HUES6 (cell line): Measurements from ENCODE around the gene ROR1.

Experiments used
- H3K27ac ChIP-seq: 2 replicates; pipeline ENCODE4 v1.7.0; 2013; ENCODE audit warnings: low read depth, mild to moderate bottlenecking, low read length, inconsistent platforms
- H3K27me3 ChIP-seq: 2 replicates; pipeline ENCODE4 v1.6.1; 2013; ENCODE audit warnings: low read length; ENCODE audit not compliant: control insufficient read depth, insufficient read depth
- H3K36me3 ChIP-seq: 2 replicates; pipeline ENCODE4 v1.6.1; 2013; ENCODE audit warnings: low read length; ENCODE audit not compliant: control insufficient read depth, insufficient read depth
- H3K4me1 ChIP-seq: 2 replicates; pipeline ENCODE4 v1.6.1; 2013; ENCODE audit warnings: low read length; ENCODE audit not compliant: control insufficient read depth, insufficient read depth
- H3K4me3 ChIP-seq: 2 replicates; pipeline ENCODE4 v1.5.1; 2013; ENCODE audit warnings: low read depth, low read length
- H3K9ac ChIP-seq: one replicate; pipeline ENCODE4 v1.6.1; 2013; ENCODE audit warnings: mild to moderate bottlenecking, low read length
- H3K9me3 ChIP-seq: 2 replicates; pipeline ENCODE4 v1.6.1; 2013; ENCODE audit warnings: low read depth, low read length; ENCODE audit not compliant: control insufficient read depth, insufficient read depth

ROR1 gene

GRCh38 chr1:63921802-63922201 is 148.0 kb downstream of the ROR1 start:
- peaks cover 32% of the 10 kb centered on the region for H3K4me1 ChIP-seq
- H3K36me3 ChIP-seq, result no peaks in the 10 kb centered on the region
- H3K9me3 ChIP-seq, result no peaks in the 10 kb centered on the region
- H3K4me3 ChIP-seq, result no peak overlapping the region
- no peak overlapping the region for H3K9ac ChIP-seq
- no peak overlapping the region for H3K27ac ChIP-seq
- H3K27me3 ChIP-seq, result no peaks in the 10 kb centered on the region

DNA sequence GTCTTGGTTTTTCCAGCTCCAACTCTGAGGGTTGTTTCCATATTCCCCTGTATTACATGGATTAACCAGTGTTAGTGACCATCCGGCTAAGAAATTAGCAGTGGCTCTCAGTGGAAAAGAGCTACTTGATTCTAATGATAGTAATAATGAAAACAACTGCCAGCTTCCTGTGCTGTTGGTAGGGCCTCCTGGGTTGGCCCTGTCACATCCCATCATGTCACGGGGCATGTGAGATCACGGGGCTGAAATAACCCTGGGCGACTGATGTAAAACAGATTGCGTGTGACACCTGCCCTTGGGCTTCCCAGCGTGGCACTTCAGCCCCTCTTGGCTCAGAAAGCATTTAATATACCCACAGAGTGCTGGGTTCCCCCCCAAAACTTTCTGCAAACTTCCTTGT is 149.0 kb downstream of the ROR1 start:
- no peaks in the 10 kb centered on the region for H3K36me3 ChIP-seq
- H3K9ac ChIP-seq, result no peak overlapping the region
- no peaks in the 10 kb centered on the region for H3K9me3 ChIP-seq
- no peaks in the 10 kb centered on the region for H3K27me3 ChIP-seq
- H3K27ac ChIP-seq, result no peak overlapping the region; the same call in 1 of the 2 replicates
- H3K4me3 ChIP-seq, result no peak overlapping the region
- H3K4me1 ChIP-seq, result peaks cover 31% of the 10 kb centered on the region

GRCh38 chr1:63923302-63923701 is 149.5 kb downstream of the ROR1 start:
- no peak overlapping the region for H3K9ac ChIP-seq

DNA sequence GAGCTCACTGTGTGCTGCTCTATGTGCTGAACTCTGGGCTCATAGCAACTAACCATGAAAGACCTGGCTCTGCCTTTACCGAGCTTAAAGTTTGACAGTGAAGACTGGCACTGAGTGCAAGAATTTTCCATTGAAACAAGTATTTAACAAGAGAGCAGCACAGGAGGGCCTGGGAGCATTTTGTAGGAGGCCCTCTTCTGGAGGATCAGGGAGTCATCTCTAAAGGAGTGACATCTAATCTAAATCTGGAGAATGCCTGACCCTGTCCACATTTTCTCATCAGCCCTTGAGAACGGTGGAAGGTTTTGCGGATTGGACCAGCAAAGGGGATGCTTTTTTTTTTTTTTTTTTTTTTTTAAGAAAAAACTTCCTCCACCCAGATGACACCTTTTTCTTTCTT is 150.8 kb downstream of the ROR1 start:
- no peaks in the 10 kb centered on the region for H3K27me3 ChIP-seq
- H3K27ac ChIP-seq, result no peak overlapping the region
- no peak overlapping the region for H3K4me3 ChIP-seq
- no peaks in the 10 kb centered on the region for H3K36me3 ChIP-seq
- no peaks in the 10 kb centered on the region for H3K9me3 ChIP-seq
- H3K4me1 ChIP-seq, result peaks cover 37% of the 10 kb centered on the region
- no peak overlapping the region for H3K9ac ChIP-seq

More at GRCh38 chr1:63923302-63923701, 149.5 kb downstream of the ROR1 start:
- no peaks in the 10 kb centered on the region for H3K9me3 ChIP-seq
- no peaks in the 10 kb centered on the region for H3K36me3 ChIP-seq
- no peak overlapping the region for H3K4me3 ChIP-seq
- no peak overlapping the region for H3K27ac ChIP-seq
- peaks cover 32% of the 10 kb centered on the region for H3K4me1 ChIP-seq
- H3K27me3 ChIP-seq, result no peaks in the 10 kb centered on the region

GRCh38 chr1:63928186-63929105 is 154.6 kb downstream of the ROR1 start:
- H3K9me3 ChIP-seq, result no peaks in the 10 kb centered on the region
- H3K27me3 ChIP-seq, result no peaks in the 10 kb centered on the region
- no peak overlapping the region for H3K27ac ChIP-seq
- no peaks in the 10 kb centered on the region for H3K36me3 ChIP-seq
- no peak overlapping the region for H3K9ac ChIP-seq
- H3K4me1 ChIP-seq, result peaks cover 14% of the 10 kb centered on the region
- H3K4me3 ChIP-seq, result no peak overlapping the region

GRCh38 chr1:63929106-63929478 is 155.3 kb downstream of the ROR1 start:
- Histone ChIP-seq H3K27me3 (no peaks in the 10 kb centered on the region), H3K36me3 (no peaks in the 10 kb centered on the region), H3K4me1 (peaks cover 14% of the 10 kb centered on the region), H3K4me3 (no peak overlapping the region), H3K27ac (no peak overlapping the region), H3K9ac (no peak overlapping the region), H3K9me3 (no peaks in the 10 kb centered on the region)

- H3K27ac ChIP-seq, result no peak overlapping the region
- H3K27me3 ChIP-seq, result no peaks in the 10 kb centered on the region
- H3K4me3 ChIP-seq, result no peak overlapping the region
- H3K9ac ChIP-seq, result no peak overlapping the region
- peaks cover 14% of the 10 kb centered on the region for H3K4me1 ChIP-seq
- H3K9me3 ChIP-seq, result no peaks in the 10 kb centered on the region
- H3K36me3 ChIP-seq, result no peaks in the 10 kb centered on the region
These were observed 157.7 kb downstream of the ROR1 start for GRCh38 chr1:63931468-63931867.

GRCh38 chr1:63934697-63935096 is 160.9 kb downstream of the ROR1 start:
- no peaks in the 10 kb centered on the region for H3K27me3 ChIP-seq
- no peak overlapping the region for H3K4me3 ChIP-seq
- no peaks in the 10 kb centered on the region for H3K36me3 ChIP-seq
- no peaks in the 10 kb centered on the region for H3K4me1 ChIP-seq
- H3K9me3 ChIP-seq, result no peaks in the 10 kb centered on the region
- no peak overlapping the region for H3K27ac ChIP-seq
- H3K9ac ChIP-seq, result no peak overlapping the region

DNA sequence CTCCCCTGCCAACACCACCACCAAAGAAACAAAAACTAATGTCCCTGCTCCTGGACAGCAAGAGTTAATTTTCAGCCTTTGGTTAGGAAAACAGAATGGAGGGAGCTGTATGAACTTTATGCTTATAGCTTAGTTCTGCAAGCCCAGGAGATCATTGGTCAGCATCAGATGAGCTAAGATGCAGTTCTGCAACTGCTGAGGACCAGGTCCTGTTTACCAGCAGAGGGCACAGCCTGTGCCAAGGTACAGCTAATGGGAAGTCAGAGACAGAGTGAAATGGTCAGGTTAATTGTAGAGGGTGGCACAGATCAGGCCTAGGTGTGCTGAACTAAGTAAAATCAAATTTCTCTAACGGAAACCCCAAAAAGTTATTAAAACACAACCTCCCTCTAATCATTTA is 161.3 kb downstream of the ROR1 start:
- Histone ChIP-seq H3K9ac (no peak overlapping the region), H3K27ac (no peak overlapping the region), H3K4me1 (no peaks in the 10 kb centered on the region), H3K36me3 (no peaks in the 10 kb centered on the region), H3K4me3 (no peak overlapping the region), H3K9me3 (no peaks in the 10 kb centered on the region), H3K27me3 (no peaks in the 10 kb centered on the region)

DNA sequence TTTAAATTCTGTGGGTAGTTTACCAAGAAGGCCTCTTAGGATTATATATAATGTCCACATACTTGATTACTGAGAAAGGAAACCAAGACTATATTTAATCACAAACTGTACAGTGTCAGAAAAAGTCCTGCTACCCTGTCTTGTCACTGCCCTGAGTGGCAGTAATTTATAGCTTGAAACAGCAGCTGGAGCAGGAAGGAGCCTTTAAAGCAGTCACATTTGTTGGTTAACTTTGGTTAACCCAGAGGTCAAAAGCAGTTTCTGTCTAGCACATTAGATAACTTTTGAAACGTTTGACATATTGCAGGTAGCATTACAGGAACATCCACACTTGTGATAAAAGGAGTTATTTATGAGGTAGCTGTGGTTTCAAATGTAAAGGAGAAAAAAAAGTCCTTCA is 161.7 kb downstream of the ROR1 start:
- H3K4me3 ChIP-seq, result no peak overlapping the region
- no peaks in the 10 kb centered on the region for H3K36me3 ChIP-seq
- no peak overlapping the region for H3K27ac ChIP-seq
- no peak overlapping the region for H3K9ac ChIP-seq
- no peaks in the 10 kb centered on the region for H3K4me1 ChIP-seq
- no peaks in the 10 kb centered on the region for H3K9me3 ChIP-seq
- no peaks in the 10 kb centered on the region for H3K27me3 ChIP-seq

- Histone ChIP-seq H3K4me1 (no peaks in the 10 kb centered on the region), H3K4me3 (no peak overlapping the region), H3K9me3 (no peaks in the 10 kb centered on the region), H3K9ac (no peak overlapping the region), H3K27me3 (no peaks in the 10 kb centered on the region), H3K36me3 (no peaks in the 10 kb centered on the region), H3K27ac (no peak overlapping the region)
These were observed 162.5 kb downstream of the ROR1 start for GRCh38 chr1:63936276-63936675.
